Cardiac fibroblast (primary cell): ENCODE measurements around the gene LHX6.

Experiments used
- DNase-seq, 2 donors: peaks; one replicate each; pipeline versions ENCODE4 v3.0.0 to v3.0.0-alpha.2; 2010; ENCODE audit warnings: low read depth in 2 of 2
- H3K4me3 ChIP-seq, 2 donors: replicated peaks in 1 of 2; 1 replicate in 1 of 2; 2 replicates in 1 of 2; pipeline ENCODE4 v1.5.1; 2011; ENCODE audit warnings: low read depth in 2 of 2, low read length in 2 of 2, mild to moderate bottlenecking in 2 of 2, moderate library complexity in 1 of 2
- CTCF ChIP-seq: IDR thresholded peaks from one replicate; pipeline ENCODE4 v1.5.1; 2011; ENCODE audit warnings: low read depth, mild to moderate bottlenecking, low read length, inconsistent platforms

LHX6 gene

GRCh38 chr9:122204055-122204454 is 24.7 kb downstream of the LHX6 start:
- no peak for TF ChIP-seq CTCF

GRCh38 chr9:122202111-122202510 is 26.6 kb downstream of the LHX6 start:
- H3K4me3 ChIP-seq = no peak overlapping the region
- no peak for TF ChIP-seq CTCF
- no peak for DNase-seq

More at GRCh38 chr9:122204055-122204454, 24.7 kb downstream of the LHX6 start:
- H3K4me3 ChIP-seq = no peak overlapping the region
- DNase-seq = no peak

- DNase-seq = peak in 1 of 2 donors; percentile 36
- no peak overlapping the region for H3K4me3 ChIP-seq
- no peak for TF ChIP-seq CTCF
Measured at GRCh38 chr9:122201641-122202040, 27.1 kb downstream of the LHX6 start.

GRCh38 chr9:122200960-122201595 is 27.7 kb downstream of the LHX6 start:
- no peak for TF ChIP-seq CTCF
- peak; percentile 50 to 52 for DNase-seq
- no peak overlapping the region for H3K4me3 ChIP-seq

- DNase-seq = no peak
- no peak for TF ChIP-seq CTCF
- H3K4me3 ChIP-seq = no peak overlapping the region
Measured at GRCh38 chr9:122197882-122198281, 30.9 kb downstream of the LHX6 start.

- DNase-seq = no peak
- no peak for TF ChIP-seq CTCF
- no peak overlapping the region for H3K4me3 ChIP-seq
Measured at GRCh38 chr9:122197426-122197825, 31.3 kb downstream of the LHX6 start.

- H3K4me3 ChIP-seq = no peak overlapping the region
- no peak for TF ChIP-seq CTCF
- DNase-seq = no peak
Measured at GRCh38 chr9:122195875-122196274, 32.9 kb downstream of the LHX6 start.
